GM23338 (cell line): ENCODE results near the gene GSN. TPM values are rescaled to one million over a fixed set of nuclear protein-coding genes. Genes with fewer than 3 reads are reported as not detected.

ENCODE experiments used
- ATAC-seq: fragments of 200-7000 bp; cut with Tn5 transposase; 3 replicates; pipeline ENCODE4 v1.9.1; 2020
- DNase-seq: peaks from one replicate; pipeline ENCODE4 v3.0.0-alpha.2; 2015; ENCODE audit warnings: low spot score
- H2AFZ ChIP-seq: fragments of 200-600 bp; sonication (generic); 2 replicates; pipeline ENCODE4 v1.8.0; 2016; ENCODE audit warnings: antibody characterized with exemption, mild to moderate bottlenecking, moderate library complexity
- H3F3A ChIP-seq: fragments of 200-600 bp; sonication (generic); replicated peaks from 2 replicates; pipeline ENCODE4 v1.8.0; 2017; ENCODE audit warnings: antibody characterized with exemption, mixed run types, low read depth
- H3K27ac ChIP-seq: fragments of 200-600 bp; sonication (generic); 2 replicates; pipeline ENCODE4 v1.6.1; 2016; ENCODE audit warnings: low read depth
- H3K27me3 ChIP-seq: fragments of 200-600 bp; sonication (generic); 2 replicates; pipeline ENCODE4 v1.8.0; 2016; ENCODE audit warnings: mild to moderate bottlenecking, mixed run types, moderate library complexity; ENCODE audit not compliant: insufficient read depth
- H3K36me3 ChIP-seq: fragments of 200-600 bp; sonication (generic); 2 replicates; pipeline ENCODE4 v1.8.0; 2016; ENCODE audit warnings: mild to moderate bottlenecking; ENCODE audit not compliant: insufficient read depth
- H3K4me1 ChIP-seq: fragments of 200-600 bp; sonication (generic); 2 replicates; pipeline ENCODE4 v1.8.0; 2016; ENCODE audit warnings: mild to moderate bottlenecking, moderate library complexity; ENCODE audit not compliant: insufficient read depth
- H3K4me2 ChIP-seq: fragments of 200-600 bp; sonication (generic); 2 replicates; pipeline ENCODE4 v1.7.1; 2017; ENCODE audit warnings: mixed run types
- H3K4me3 ChIP-seq: fragments of 200-600 bp; sonication (generic); 2 replicates; pipeline ENCODE4 v1.6.1; 2016; ENCODE audit warnings: mixed run types
- H3K79me2 ChIP-seq: fragments of 200-600 bp; sonication (generic); replicated peaks from 2 replicates; pipeline ENCODE4 v1.8.0; 2017; ENCODE audit warnings: mild to moderate bottlenecking; ENCODE audit not compliant: insufficient read depth
- H3K9me2 ChIP-seq: fragments of 200-600 bp; sonication (generic); 2 replicates; pipeline ENCODE4 v1.8.0; 2017; ENCODE audit not compliant: insufficient read depth
- H4K20me1 ChIP-seq: fragments of 200-600 bp; sonication (generic); replicated peaks from 2 replicates; pipeline ENCODE4 v1.8.0; 2017; ENCODE audit warnings: mild to moderate bottlenecking; ENCODE audit not compliant: insufficient read depth
- H3K27ac Mint-ChIP-seq: 2 replicates; pipeline ENCODE4 v1.8.0; 2020; ENCODE audit warnings: inconsistent platforms, mild to moderate bottlenecking, moderate library complexity, mixed read lengths
- H3K27me3 Mint-ChIP-seq: 3 replicates; pipeline ENCODE4 v1.8.0; 2022; ENCODE audit warnings: low read depth, mild to moderate bottlenecking, moderate library complexity, mixed read lengths, inconsistent platforms; ENCODE audit not compliant: insufficient read depth, poor library complexity
- H3K36me3 Mint-ChIP-seq: 3 replicates; pipeline ENCODE4 v1.8.0; 2021; ENCODE audit warnings: low read depth, mild to moderate bottlenecking, inconsistent platforms, moderate library complexity, mixed read lengths
- H3K4me1 Mint-ChIP-seq: 3 replicates; pipeline ENCODE4 v1.8.0; 2020; ENCODE audit warnings: mild to moderate bottlenecking, inconsistent platforms, mixed read lengths
- H3K4me3 Mint-ChIP-seq: 3 replicates; pipeline ENCODE4 v1.8.0; 2021; ENCODE audit warnings: moderate library complexity, mild to moderate bottlenecking, inconsistent platforms, mixed read lengths
- H3K9me3 Mint-ChIP-seq: 3 replicates; pipeline ENCODE4 v1.8.0; 2020; ENCODE audit warnings: moderate library complexity, mild to moderate bottlenecking, inconsistent platforms, mixed read lengths
- JUNB ChIP-seq: IDR thresholded peaks from one replicate; pipeline ENCODE4 v1.6.1; 2016; ENCODE audit warnings: antibody characterized with exemption; ENCODE audit not compliant: unreplicated experiment
- NANOG ChIP-seq: IDR thresholded peaks from 2 replicates; pipeline ENCODE4 v1.6.1; 2016; ENCODE audit warnings: antibody characterized with exemption, borderline replicate concordance
- POLR2AphosphoS5 ChIP-seq: IDR thresholded peaks from 2 replicates; pipeline ENCODE4 v1.6.1; 2016; ENCODE audit warnings: antibody characterized with exemption, low read depth
- ZNF114 ChIP-seq: fragments of 250-450 bp; sonication (Bioruptor Pico); IDR thresholded peaks from 2 replicates; pipeline ENCODE4 v1.5.0; 2020; ENCODE audit warnings: mild to moderate bottlenecking, moderate library complexity
- polyA plus RNA-seq: library from polyadenylated mRNA; unstranded; fragments of >200 nt; fragmentation: Nextera tagmentation; extraction: Ambion mirVana; gene quantifications from 2 replicates; pipeline ENCODE4 v1.2.1, GENCODE V29; 2016
- total RNA-seq: library from RNA; depleted of rRNA; stranded (reverse); fragments of >200 nt; shearing (Covaris generic); gene quantifications from 2 replicates; pipeline ENCODE4 v1.2.3, GENCODE V29; 2014
- TF ChIP-seq, protein P1 (sequence below): IDR thresholded peaks from one replicate; pipeline ENCODE4 v1.6.1; 2018; ENCODE audit warnings: antibody characterized with exemption; ENCODE audit not compliant: unreplicated experiment
- TF ChIP-seq, protein P2 (sequence below): IDR thresholded peaks from 2 replicates; pipeline ENCODE4 v1.6.1; 2016; ENCODE audit warnings: antibody characterized with exemption

GSN gene
- total and polyA plus RNA-seq, 2 experiments from 2014 or later = 30.2 to 85.7 TPM

DNA sequence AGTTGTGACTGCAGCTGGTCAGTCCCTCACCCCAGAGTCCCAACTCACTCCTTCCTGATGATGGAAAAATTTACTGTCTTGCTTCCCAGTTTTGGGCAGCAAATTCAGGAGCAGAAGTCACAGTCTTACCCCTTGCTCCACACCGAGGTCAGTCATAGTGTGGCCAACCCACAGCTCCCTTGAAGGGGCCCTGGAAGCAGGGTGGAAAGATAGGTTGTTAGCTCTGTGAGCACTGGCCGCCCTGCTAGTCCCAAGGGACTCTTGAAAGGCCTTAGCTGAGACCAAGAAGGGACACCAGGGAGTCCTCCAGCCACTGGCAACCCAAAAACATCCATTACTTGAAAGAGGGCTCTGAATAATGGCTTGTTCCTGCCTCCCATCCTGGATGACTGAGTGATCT, 40.0 kb downstream of the GSN start:
- H3K9me2 ChIP-seq = no peaks in the 10 kb centered on the region
- TF ChIP-seq, protein P1, sequence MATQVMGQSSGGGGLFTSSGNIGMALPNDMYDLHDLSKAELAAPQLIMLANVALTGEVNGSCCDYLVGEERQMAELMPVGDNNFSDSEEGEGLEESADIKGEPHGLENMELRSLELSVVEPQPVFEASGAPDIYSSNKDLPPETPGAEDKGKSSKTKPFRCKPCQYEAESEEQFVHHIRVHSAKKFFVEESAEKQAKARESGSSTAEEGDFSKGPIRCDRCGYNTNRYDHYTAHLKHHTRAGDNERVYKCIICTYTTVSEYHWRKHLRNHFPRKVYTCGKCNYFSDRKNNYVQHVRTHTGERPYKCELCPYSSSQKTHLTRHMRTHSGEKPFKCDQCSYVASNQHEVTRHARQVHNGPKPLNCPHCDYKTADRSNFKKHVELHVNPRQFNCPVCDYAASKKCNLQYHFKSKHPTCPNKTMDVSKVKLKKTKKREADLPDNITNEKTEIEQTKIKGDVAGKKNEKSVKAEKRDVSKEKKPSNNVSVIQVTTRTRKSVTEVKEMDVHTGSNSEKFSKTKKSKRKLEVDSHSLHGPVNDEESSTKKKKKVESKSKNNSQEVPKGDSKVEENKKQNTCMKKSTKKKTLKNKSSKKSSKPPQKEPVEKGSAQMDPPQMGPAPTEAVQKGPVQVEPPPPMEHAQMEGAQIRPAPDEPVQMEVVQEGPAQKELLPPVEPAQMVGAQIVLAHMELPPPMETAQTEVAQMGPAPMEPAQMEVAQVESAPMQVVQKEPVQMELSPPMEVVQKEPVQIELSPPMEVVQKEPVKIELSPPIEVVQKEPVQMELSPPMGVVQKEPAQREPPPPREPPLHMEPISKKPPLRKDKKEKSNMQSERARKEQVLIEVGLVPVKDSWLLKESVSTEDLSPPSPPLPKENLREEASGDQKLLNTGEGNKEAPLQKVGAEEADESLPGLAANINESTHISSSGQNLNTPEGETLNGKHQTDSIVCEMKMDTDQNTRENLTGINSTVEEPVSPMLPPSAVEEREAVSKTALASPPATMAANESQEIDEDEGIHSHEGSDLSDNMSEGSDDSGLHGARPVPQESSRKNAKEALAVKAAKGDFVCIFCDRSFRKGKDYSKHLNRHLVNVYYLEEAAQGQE = no peak
- TF ChIP-seq, protein P2, sequence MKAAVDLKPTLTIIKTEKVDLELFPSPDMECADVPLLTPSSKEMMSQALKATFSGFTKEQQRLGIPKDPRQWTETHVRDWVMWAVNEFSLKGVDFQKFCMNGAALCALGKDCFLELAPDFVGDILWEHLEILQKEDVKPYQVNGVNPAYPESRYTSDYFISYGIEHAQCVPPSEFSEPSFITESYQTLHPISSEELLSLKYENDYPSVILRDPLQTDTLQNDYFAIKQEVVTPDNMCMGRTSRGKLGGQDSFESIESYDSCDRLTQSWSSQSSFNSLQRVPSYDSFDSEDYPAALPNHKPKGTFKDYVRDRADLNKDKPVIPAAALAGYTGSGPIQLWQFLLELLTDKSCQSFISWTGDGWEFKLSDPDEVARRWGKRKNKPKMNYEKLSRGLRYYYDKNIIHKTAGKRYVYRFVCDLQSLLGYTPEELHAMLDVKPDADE = no peak
- no peak for TF ChIP-seq NANOG
- Mint-ChIP-seq H3K27me3 (no peaks in the 10 kb centered on the region), H3K27ac (no peak overlapping the region), H3K4me1 (peaks cover 6% of the 10 kb centered on the region; the same call in 2 of the 3 replicates), H3K36me3 (peaks cover 16% of the 10 kb centered on the region; the same call in 2 of the 3 replicates), H3K4me3 (no peak overlapping the region), H3K9me3 (no peaks in the 10 kb centered on the region)
- H3K79me2 ChIP-seq = no peaks in the 10 kb centered on the region
- no peak overlapping the region for H3K4me3 ChIP-seq
- H3K4me2 ChIP-seq = no peak overlapping the region
- H3K4me1 ChIP-seq = 0 out of 2 replicates have a peak, but pooled peaks cover 6% of the 10 kb centered on the region
- H3K36me3 ChIP-seq = peaks cover 3% of the 10 kb centered on the region; the same call in 1 of the 2 replicates
- H4K20me1 ChIP-seq = no peaks in the 10 kb centered on the region
- H2AFZ ChIP-seq = no peak overlapping the region
- no peaks in the 10 kb centered on the region for H3K27me3 ChIP-seq
- no peak for ATAC-seq
- H3K27ac ChIP-seq = no peak overlapping the region
- no peak for DNase-seq
- H3F3A ChIP-seq = no peaks in the 10 kb centered on the region

DNA sequence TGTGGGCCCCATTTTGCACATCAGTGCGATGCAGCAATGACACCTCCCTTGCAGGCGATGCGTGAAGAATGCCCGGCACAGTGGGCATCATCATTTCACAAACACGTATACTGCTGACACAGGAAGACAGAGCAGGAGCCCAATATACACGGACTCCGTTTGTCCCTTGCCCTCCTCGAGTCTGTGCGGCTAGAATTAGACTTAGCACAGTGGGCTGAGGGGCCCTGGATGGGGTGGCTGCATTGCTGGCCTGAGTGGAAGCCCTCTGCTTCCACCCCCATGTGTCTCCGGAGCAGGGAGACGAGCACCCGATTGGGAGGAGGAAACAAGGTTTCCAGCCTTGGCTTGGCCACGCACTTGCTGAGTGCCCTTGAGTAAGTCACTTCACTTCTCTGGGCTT, 40.8 kb downstream of the GSN start:
- H3K79me2 ChIP-seq = no peaks in the 10 kb centered on the region
- 0 out of 2 replicates have a peak, but pooled peaks cover 6% of the 10 kb centered on the region for H3K4me1 ChIP-seq
- peaks cover 3% of the 10 kb centered on the region; the same call in 1 of the 2 replicates for H3K36me3 ChIP-seq
- TF ChIP-seq, protein P2 = no peak
- TF ChIP-seq POLR2AphosphoS5 (no peak), ZNF114 (CRISPR knock-in tag) (no peak), JUNB (no peak), NANOG (no peak)
- peaks cover 2% of the 10 kb centered on the region for H3K27me3 Mint-ChIP-seq
- no peak overlapping the region for H2AFZ ChIP-seq
- H3K4me3 Mint-ChIP-seq = no peak overlapping the region
- H3K27ac ChIP-seq = no peak overlapping the region
- H3K27ac Mint-ChIP-seq = no peak overlapping the region
- H4K20me1 ChIP-seq = no peaks in the 10 kb centered on the region
- H3K9me3 Mint-ChIP-seq = no peaks in the 10 kb centered on the region
- H3K27me3 ChIP-seq = no peaks in the 10 kb centered on the region
- no peaks in the 10 kb centered on the region for H3F3A ChIP-seq
- H3K4me3 ChIP-seq = no peak overlapping the region
- DNase-seq (no peak), ATAC-seq (no peak)
- no peaks in the 10 kb centered on the region for H3K9me2 ChIP-seq
- no peak overlapping the region for H3K4me2 ChIP-seq
- H3K4me1 Mint-ChIP-seq = peaks cover 6% of the 10 kb centered on the region; the same call in 2 of the 3 replicates
- H3K36me3 Mint-ChIP-seq = peaks cover 22% of the 10 kb centered on the region; the same call in 2 of the 3 replicates
